Neural cell (in vitro differentiated cells): ENCODE data around the gene ARMC12. TPM values are rescaled to one million over a fixed set of nuclear protein-coding genes. Genes with fewer than 3 reads are reported as not detected.

Experiments used
- H2AFZ ChIP-seq: fragments of 200-600, 300-800 bp; sonication (generic), shearing (Covaris generic); 2 replicates; pipeline ENCODE4 v1.6.0; 2014; ENCODE audit warnings: low read depth, mild to moderate bottlenecking, antibody characterized with exemption, low read length, moderate library complexity
- H3F3A ChIP-seq: fragments of 200-600 bp; shearing (Covaris generic); 2 replicates; pipeline ENCODE4 v1.6.1; 2016; ENCODE audit warnings: mild to moderate bottlenecking, moderate library complexity, mixed read lengths, antibody characterized with exemption, low read length; ENCODE audit not compliant: insufficient read depth, poor library complexity, severe bottlenecking
- H3K27ac ChIP-seq: fragments of 200-600, 300-800 bp; sonication (generic), shearing (Covaris generic); 2 replicates; pipeline ENCODE4 v1.5.1; 2014; ENCODE audit warnings: mild to moderate bottlenecking, low read length, moderate library complexity
- H3K27me3 ChIP-seq: fragments of 300-800, 200-600 bp; sonication (generic), shearing (Covaris generic); 2 replicates; pipeline ENCODE4 v1.6.0; 2014; ENCODE audit warnings: mild to moderate bottlenecking, low read depth, low read length, moderate library complexity; ENCODE audit not compliant: insufficient read depth
- H3K36me3 ChIP-seq: fragments of 300-800, 200-600 bp; sonication (generic), shearing (Covaris generic); 2 replicates; pipeline ENCODE4 v1.5.1; 2014; ENCODE audit warnings: mild to moderate bottlenecking, antibody characterized with exemption, low read length, moderate library complexity; ENCODE audit not compliant: insufficient read depth
- H3K4me2 ChIP-seq: fragments of 300-800, 200-600 bp; sonication (generic), shearing (Covaris generic); 2 replicates; pipeline ENCODE4 v1.6.0; 2014; ENCODE audit warnings: mild to moderate bottlenecking, low read length
- H3K4me3 ChIP-seq: fragments of 300-800, 200-600 bp; sonication (generic), shearing (Covaris generic); 2 replicates; pipeline ENCODE4 v1.5.1; 2014; ENCODE audit warnings: mild to moderate bottlenecking, low read length, moderate library complexity
- H3K79me2 ChIP-seq: fragments of 200-600 bp; shearing (Covaris generic); replicated peaks from 2 replicates; pipeline ENCODE4 v1.6.0; 2014; ENCODE audit warnings: mild to moderate bottlenecking, low read length, moderate library complexity; ENCODE audit not compliant: insufficient read depth
- H3K9ac ChIP-seq: fragments of 300-800, 200-600 bp; sonication (generic), shearing (Covaris generic); 2 replicates; pipeline ENCODE4 v1.6.1; 2016; ENCODE audit warnings: mild to moderate bottlenecking, low read length, mixed read lengths
- H3K9me2 ChIP-seq: fragments of 200-600 bp; shearing (Covaris generic); 2 replicates; pipeline ENCODE4 v1.6.1; 2016; ENCODE audit warnings: mild to moderate bottlenecking, low read length, mixed read lengths; ENCODE audit not compliant: insufficient read depth
- H3K9me3 ChIP-seq: fragments of 200-600, 300-800 bp; sonication (generic), shearing (Covaris generic); 2 replicates; pipeline ENCODE4 v1.6.1; 2016; ENCODE audit warnings: mild to moderate bottlenecking, mixed run types, low read length, moderate library complexity, mixed read lengths
- H4K20me1 ChIP-seq: fragments of 200-600 bp; shearing (Covaris generic); 2 replicates; pipeline ENCODE4 v1.6.1; 2016; ENCODE audit warnings: mild to moderate bottlenecking, mixed run types; ENCODE audit not compliant: insufficient read depth
- EP300 ChIP-seq: fragments of 450-650 bp; conservative IDR thresholded peaks from 2 replicates; pipeline ENCODE4 v1.6.1; 2014; ENCODE audit warnings: antibody characterized with exemption, mild to moderate bottlenecking, moderate library complexity; ENCODE audit not compliant: poor library complexity, severe bottlenecking
- EZH2 ChIP-seq: fragments of 200-600, 300-800 bp; shearing (Covaris generic), sonication (generic); IDR thresholded peaks from 2 replicates; pipeline ENCODE4 v1.6.1; 2014; ENCODE audit warnings: antibody characterized with exemption, low read length, borderline replicate concordance, mild to moderate bottlenecking; ENCODE audit not compliant: insufficient read depth, poor library complexity, severe bottlenecking
- MXI1 ChIP-seq: fragments of 450-650 bp; conservative IDR thresholded peaks from 2 replicates; pipeline ENCODE4 v1.6.1; 2014; ENCODE audit warnings: antibody characterized with exemption, mild to moderate bottlenecking; ENCODE audit not compliant: poor library complexity, severe bottlenecking
- POLR2AphosphoS5 ChIP-seq: IDR thresholded peaks from 2 replicates; pipeline ENCODE4 v1.6.1; 2012
- RAD21 ChIP-seq: fragments of 450-650 bp; conservative IDR thresholded peaks from 2 replicates; pipeline ENCODE4 v1.6.1; 2014; ENCODE audit warnings: antibody characterized with exemption, mild to moderate bottlenecking, moderate library complexity
- SMC3 ChIP-seq: fragments of 450-650 bp; conservative IDR thresholded peaks from 2 replicates; pipeline ENCODE4 v1.6.1; 2014; ENCODE audit warnings: antibody characterized with exemption, mild to moderate bottlenecking, moderate library complexity; ENCODE audit not compliant: poor library complexity
- TAF1 ChIP-seq: IDR thresholded peaks from 2 replicates; pipeline ENCODE4 v1.6.1; 2012; ENCODE audit warnings: low read depth
- polyA plus RNA-seq: library from polyadenylated mRNA; depleted of rRNA; stranded (reverse); fragments of >200 nt; gene quantifications from 2 replicates; pipeline ENCODE4 v1.2.3, GENCODE V29; 2014
- TF ChIP-seq, protein P1 (sequence below): IDR thresholded peaks from 2 replicates; pipeline ENCODE4 v1.6.1; 2012; ENCODE audit warnings: borderline replicate concordance
- TF ChIP-seq, protein P2 (sequence below): fragments of 450-650 bp; IDR thresholded peaks from 2 replicates; pipeline ENCODE4 v1.5.1; 2014; ENCODE audit warnings: antibody characterized with exemption, mild to moderate bottlenecking, moderate library complexity; ENCODE audit not compliant: poor library complexity, severe bottlenecking

Gene ARMC12
- polyA plus RNA-seq, 1 donor from 2014 or later, result 2.2 TPM

DNA sequence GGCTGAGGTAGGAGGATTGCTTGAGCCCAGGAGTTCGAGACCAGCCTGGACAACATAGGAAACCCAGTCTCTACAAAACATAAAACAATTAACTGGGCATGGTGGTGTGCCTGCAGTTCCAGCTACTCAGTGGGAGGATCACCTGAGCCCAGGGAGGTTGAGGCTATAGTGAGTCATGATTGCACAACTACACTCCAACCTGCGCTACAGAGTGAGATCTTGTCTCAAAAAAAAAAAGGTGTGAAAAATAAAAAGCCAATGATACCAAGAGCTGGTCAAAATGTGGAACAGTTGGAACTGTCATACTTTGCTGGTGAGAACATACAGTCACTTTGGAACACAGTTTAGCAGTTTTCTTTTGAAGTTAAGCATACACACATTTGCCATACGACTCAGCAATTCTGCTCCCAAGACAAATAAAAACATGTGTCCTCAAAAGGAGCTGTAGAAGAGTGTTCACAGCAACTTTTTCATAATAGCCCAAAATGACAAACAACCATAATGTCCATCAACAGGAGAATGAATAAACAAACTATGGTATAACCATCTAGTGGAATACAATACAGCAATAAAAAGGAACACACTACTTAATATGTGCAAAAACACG, 26.5 kb upstream of the ARMC12 start:
- H3K27ac ChIP-seq, result no peak overlapping the region
- H2AFZ ChIP-seq, result no peak overlapping the region
- H4K20me1 ChIP-seq, result no peaks in the 10 kb centered on the region
- TF ChIP-seq RAD21 (no peak), EP300 (no peak), SMC3 (no peak), MXI1 (no peak), TAF1 (no peak), POLR2AphosphoS5 (no peak)
- TF ChIP-seq, protein P1, sequence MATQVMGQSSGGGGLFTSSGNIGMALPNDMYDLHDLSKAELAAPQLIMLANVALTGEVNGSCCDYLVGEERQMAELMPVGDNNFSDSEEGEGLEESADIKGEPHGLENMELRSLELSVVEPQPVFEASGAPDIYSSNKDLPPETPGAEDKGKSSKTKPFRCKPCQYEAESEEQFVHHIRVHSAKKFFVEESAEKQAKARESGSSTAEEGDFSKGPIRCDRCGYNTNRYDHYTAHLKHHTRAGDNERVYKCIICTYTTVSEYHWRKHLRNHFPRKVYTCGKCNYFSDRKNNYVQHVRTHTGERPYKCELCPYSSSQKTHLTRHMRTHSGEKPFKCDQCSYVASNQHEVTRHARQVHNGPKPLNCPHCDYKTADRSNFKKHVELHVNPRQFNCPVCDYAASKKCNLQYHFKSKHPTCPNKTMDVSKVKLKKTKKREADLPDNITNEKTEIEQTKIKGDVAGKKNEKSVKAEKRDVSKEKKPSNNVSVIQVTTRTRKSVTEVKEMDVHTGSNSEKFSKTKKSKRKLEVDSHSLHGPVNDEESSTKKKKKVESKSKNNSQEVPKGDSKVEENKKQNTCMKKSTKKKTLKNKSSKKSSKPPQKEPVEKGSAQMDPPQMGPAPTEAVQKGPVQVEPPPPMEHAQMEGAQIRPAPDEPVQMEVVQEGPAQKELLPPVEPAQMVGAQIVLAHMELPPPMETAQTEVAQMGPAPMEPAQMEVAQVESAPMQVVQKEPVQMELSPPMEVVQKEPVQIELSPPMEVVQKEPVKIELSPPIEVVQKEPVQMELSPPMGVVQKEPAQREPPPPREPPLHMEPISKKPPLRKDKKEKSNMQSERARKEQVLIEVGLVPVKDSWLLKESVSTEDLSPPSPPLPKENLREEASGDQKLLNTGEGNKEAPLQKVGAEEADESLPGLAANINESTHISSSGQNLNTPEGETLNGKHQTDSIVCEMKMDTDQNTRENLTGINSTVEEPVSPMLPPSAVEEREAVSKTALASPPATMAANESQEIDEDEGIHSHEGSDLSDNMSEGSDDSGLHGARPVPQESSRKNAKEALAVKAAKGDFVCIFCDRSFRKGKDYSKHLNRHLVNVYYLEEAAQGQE, result no peak
- TF ChIP-seq, protein P2, sequence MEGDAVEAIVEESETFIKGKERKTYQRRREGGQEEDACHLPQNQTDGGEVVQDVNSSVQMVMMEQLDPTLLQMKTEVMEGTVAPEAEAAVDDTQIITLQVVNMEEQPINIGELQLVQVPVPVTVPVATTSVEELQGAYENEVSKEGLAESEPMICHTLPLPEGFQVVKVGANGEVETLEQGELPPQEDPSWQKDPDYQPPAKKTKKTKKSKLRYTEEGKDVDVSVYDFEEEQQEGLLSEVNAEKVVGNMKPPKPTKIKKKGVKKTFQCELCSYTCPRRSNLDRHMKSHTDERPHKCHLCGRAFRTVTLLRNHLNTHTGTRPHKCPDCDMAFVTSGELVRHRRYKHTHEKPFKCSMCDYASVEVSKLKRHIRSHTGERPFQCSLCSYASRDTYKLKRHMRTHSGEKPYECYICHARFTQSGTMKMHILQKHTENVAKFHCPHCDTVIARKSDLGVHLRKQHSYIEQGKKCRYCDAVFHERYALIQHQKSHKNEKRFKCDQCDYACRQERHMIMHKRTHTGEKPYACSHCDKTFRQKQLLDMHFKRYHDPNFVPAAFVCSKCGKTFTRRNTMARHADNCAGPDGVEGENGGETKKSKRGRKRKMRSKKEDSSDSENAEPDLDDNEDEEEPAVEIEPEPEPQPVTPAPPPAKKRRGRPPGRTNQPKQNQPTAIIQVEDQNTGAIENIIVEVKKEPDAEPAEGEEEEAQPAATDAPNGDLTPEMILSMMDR, result no peak
- H3K27me3 ChIP-seq, result no peaks in the 10 kb centered on the region
- H3K9me2 ChIP-seq, result no peaks in the 10 kb centered on the region
- no peak overlapping the region for H3K9ac ChIP-seq
- no peaks in the 10 kb centered on the region for H3K9me3 ChIP-seq
- no peaks in the 10 kb centered on the region for H3K36me3 ChIP-seq
- H3K79me2 ChIP-seq, result no peaks in the 10 kb centered on the region
- no peaks in the 10 kb centered on the region for H3F3A ChIP-seq
- no peak overlapping the region for H3K4me3 ChIP-seq
- H3K4me2 ChIP-seq, result no peak overlapping the region

DNA sequence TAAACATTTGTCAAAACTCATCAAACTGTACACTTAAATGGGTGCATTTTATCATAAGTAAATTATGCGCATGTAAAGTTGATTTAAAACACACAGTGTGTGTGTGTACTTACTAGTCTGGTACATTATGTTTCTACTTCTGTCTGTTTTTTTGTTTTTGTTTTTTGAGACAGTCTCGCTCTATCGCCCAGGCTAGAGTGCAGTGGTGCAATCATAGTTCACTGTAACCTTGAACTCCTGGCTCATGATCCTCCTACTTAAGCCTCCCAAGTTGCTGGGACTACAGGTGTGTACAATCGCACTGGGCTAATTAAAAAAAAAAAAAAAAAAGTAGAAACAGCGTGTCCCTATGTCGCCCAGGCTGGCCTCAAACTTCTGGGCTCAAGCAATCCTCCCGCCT, 25.1 kb upstream of the ARMC12 start:
- Histone ChIP-seq H3K9me2 (no peaks in the 10 kb centered on the region), H3K9ac (no peak overlapping the region), H3F3A (no peaks in the 10 kb centered on the region), H4K20me1 (no peaks in the 10 kb centered on the region), H2AFZ (no peak overlapping the region), H3K36me3 (no peaks in the 10 kb centered on the region), H3K27ac (no peak overlapping the region), H3K4me2 (no peak overlapping the region), H3K27me3 (no peaks in the 10 kb centered on the region), H3K4me3 (no peak overlapping the region), H3K79me2 (no peaks in the 10 kb centered on the region), H3K9me3 (no peaks in the 10 kb centered on the region)
- TF ChIP-seq TAF1 (no peak), SMC3 (no peak), EP300 (no peak), EZH2 (no peak), POLR2AphosphoS5 (no peak), RAD21 (no peak), MXI1 (no peak)
- TF ChIP-seq, protein P2, result no peak
- TF ChIP-seq, protein P1, result no peak
